OCI-LY3 (cell line): ENCODE results near the gene EIF2S1.

Experiments
- H2AFZ ChIP-seq: fragments of 200-600, 300-600 bp; shearing (Covaris generic); 2 replicates; pipeline ENCODE4 v1.6.0; 2014; ENCODE audit warnings: antibody characterized with exemption, low read depth, low read length
- H3K27ac ChIP-seq: fragments of 200-600, 300-600 bp; sonication (generic); 2 replicates; pipeline ENCODE4 v1.5.1; 2014; ENCODE audit warnings: mild to moderate bottlenecking, low read length, moderate library complexity, mixed read lengths
- H3K27me3 ChIP-seq: fragments of 200-600, 300-600 bp; sonication (generic); 2 replicates; pipeline ENCODE4 v1.6.1; 2014; ENCODE audit warnings: low read depth, low read length, mixed read lengths
- H3K36me3 ChIP-seq: fragments of 200-600, 300-600 bp; sonication (generic); replicated peaks from 2 replicates; pipeline ENCODE3; 2014; ENCODE audit warnings: low read depth, low read length, mixed read lengths
- H3K4me1 ChIP-seq: fragments of 300-600, 200-600 bp; sonication (generic); 2 replicates; pipeline ENCODE4 v1.6.1; 2014; ENCODE audit warnings: low read length, mixed read lengths
- H3K4me2 ChIP-seq: fragments of 200-600, 300-600 bp; sonication (generic); 2 replicates; pipeline ENCODE4 v1.6.1; 2014; ENCODE audit warnings: low read length, mixed read lengths
- H3K4me3 ChIP-seq: fragments of 300-600, 200-600 bp; sonication (generic); 2 replicates; pipeline ENCODE4 v1.5.1; 2014; ENCODE audit warnings: antibody characterized with exemption, mild to moderate bottlenecking, low read length, moderate library complexity
- H3K79me2 ChIP-seq: fragments of 300-600, 200-600 bp; shearing (Covaris generic); 2 replicates; pipeline ENCODE4 v1.6.1; 2014; ENCODE audit warnings: mild to moderate bottlenecking, low read length, mixed read lengths
- H3K9ac ChIP-seq: fragments of 300-600, 200-600 bp; shearing (Covaris generic); 2 replicates; pipeline ENCODE4 v1.6.0; 2014; ENCODE audit warnings: mild to moderate bottlenecking, low read length, moderate library complexity
- H3K9me3 ChIP-seq: fragments of 200-600, 300-600 bp; shearing (Covaris generic); 2 replicates; pipeline ENCODE4 v1.6.1; 2014; ENCODE audit warnings: low read length, mixed read lengths; ENCODE audit not compliant: insufficient read depth
- H4K20me1 ChIP-seq: fragments of 200-600, 300-600 bp; sonication (generic); 2 replicates; pipeline ENCODE4 v1.6.1; 2016; ENCODE audit warnings: low read length, mixed read lengths; ENCODE audit not compliant: insufficient read depth
- CTCF ChIP-seq: fragments of 200-600, 300-600 bp; sonication (generic); IDR thresholded peaks from 2 replicates; pipeline ENCODE4 v1.5.1; 2014; ENCODE audit warnings: antibody characterized with exemption, low read length, low read depth
- EZH2phosphoT487 ChIP-seq: fragments of 200-600 bp; shearing (Covaris generic); IDR thresholded peaks from 2 replicates; pipeline ENCODE4 v1.6.1; 2018; ENCODE audit warnings: antibody characterized with exemption, mixed run types, low read depth

The EIF2S1 gene

GRCh38 chr14:67391268-67391667, 31.1 kb downstream of the EIF2S1 start:
- Histone ChIP-seq H3K27ac (no peak overlapping the region), H3K4me2 (no peak overlapping the region), H2AFZ (no peak overlapping the region), H3K4me1 (no peaks in the 10 kb centered on the region), H3K36me3 (peaks cover 15% of the 10 kb centered on the region), H3K27me3 (no peaks in the 10 kb centered on the region), H3K79me2 (no peaks in the 10 kb centered on the region), H3K4me3 (no peak overlapping the region), H3K9ac (no peak overlapping the region), H3K9me3 (no peaks in the 10 kb centered on the region), H4K20me1 (no peaks in the 10 kb centered on the region)
- no peak for TF ChIP-seq EZH2phosphoT487
- no peak for TF ChIP-seq CTCF

GRCh38 chr14:67392123-67392522, 32.0 kb downstream of the EIF2S1 start:
- no peak overlapping the region for H2AFZ ChIP-seq
- TF ChIP-seq CTCF: no peak
- no peak for TF ChIP-seq EZH2phosphoT487
- no peaks in the 10 kb centered on the region for H3K27me3 ChIP-seq
- no peaks in the 10 kb centered on the region for H3K9me3 ChIP-seq
- no peaks in the 10 kb centered on the region for H3K79me2 ChIP-seq
- peaks cover 7% of the 10 kb centered on the region for H3K36me3 ChIP-seq
- no peaks in the 10 kb centered on the region for H3K4me1 ChIP-seq
- H3K4me3 ChIP-seq: no peak overlapping the region
- H3K9ac ChIP-seq: no peak overlapping the region
- H3K27ac ChIP-seq: no peak overlapping the region
- no peak overlapping the region for H3K4me2 ChIP-seq
- H4K20me1 ChIP-seq: no peaks in the 10 kb centered on the region

GRCh38 chr14:67392800-67393199, 32.7 kb downstream of the EIF2S1 start:
- H3K27me3 ChIP-seq: no peaks in the 10 kb centered on the region
- TF ChIP-seq EZH2phosphoT487 (no peak), CTCF (no peak)
- H3K4me2 ChIP-seq: no peak overlapping the region
- H2AFZ ChIP-seq: no peak overlapping the region
- no peak overlapping the region for H3K9ac ChIP-seq
- H4K20me1 ChIP-seq: no peaks in the 10 kb centered on the region
- H3K4me1 ChIP-seq: no peaks in the 10 kb centered on the region
- no peaks in the 10 kb centered on the region for H3K79me2 ChIP-seq
- H3K36me3 ChIP-seq: peaks cover 2% of the 10 kb centered on the region
- no peaks in the 10 kb centered on the region for H3K9me3 ChIP-seq
- H3K4me3 ChIP-seq: no peak overlapping the region
- no peak overlapping the region for H3K27ac ChIP-seq

GRCh38 chr14:67393689-67394088, 33.6 kb downstream of the EIF2S1 start:
- no peak for TF ChIP-seq EZH2phosphoT487
- TF ChIP-seq CTCF: no peak
- Histone ChIP-seq H4K20me1 (no peaks in the 10 kb centered on the region), H2AFZ (no peak overlapping the region), H3K4me2 (no peak overlapping the region), H3K79me2 (no peaks in the 10 kb centered on the region), H3K9me3 (no peaks in the 10 kb centered on the region), H3K9ac (no peak overlapping the region), H3K27me3 (peaks cover 3% of the 10 kb centered on the region; the same call in 1 of the 2 replicates), H3K27ac (no peak overlapping the region), H3K4me1 (no peaks in the 10 kb centered on the region), H3K4me3 (no peak overlapping the region), H3K36me3 (no peaks in the 10 kb centered on the region)
